Measurements from ENCODE around the gene CCER1.

DNA sequence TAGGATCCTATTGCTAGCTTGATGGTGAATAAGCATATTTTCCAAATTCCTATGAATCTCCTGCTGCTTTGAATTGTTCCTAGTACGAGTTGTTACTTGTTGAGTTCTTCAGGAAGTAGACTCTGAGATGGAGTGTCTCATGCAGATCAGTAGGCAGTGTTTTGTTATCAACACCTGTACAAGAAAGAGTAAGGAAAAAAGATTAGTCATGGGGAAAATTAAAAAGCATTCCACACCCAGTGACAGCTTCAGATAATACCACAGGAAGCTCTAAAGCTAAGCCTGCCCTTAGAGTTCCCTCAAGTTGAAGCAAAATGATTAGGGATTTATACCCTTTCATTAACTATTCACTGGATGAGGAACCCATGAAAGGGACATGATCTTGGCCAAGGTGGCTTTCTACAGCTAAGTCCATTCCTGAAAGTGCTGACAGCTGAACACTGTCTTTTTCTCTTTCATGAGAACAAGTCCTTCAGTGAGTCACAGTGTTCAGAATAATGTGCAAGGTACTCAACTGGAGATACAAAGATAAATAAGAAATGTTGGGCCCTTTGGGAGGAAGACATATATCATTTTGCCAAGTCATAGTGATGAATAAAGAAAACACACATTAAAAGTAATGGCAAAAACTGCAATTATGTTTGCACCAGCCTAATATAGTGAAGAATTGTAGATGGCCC lies 49.1 kb downstream of the CCER1 start:
- TF ChIP-seq, protein P1, sequence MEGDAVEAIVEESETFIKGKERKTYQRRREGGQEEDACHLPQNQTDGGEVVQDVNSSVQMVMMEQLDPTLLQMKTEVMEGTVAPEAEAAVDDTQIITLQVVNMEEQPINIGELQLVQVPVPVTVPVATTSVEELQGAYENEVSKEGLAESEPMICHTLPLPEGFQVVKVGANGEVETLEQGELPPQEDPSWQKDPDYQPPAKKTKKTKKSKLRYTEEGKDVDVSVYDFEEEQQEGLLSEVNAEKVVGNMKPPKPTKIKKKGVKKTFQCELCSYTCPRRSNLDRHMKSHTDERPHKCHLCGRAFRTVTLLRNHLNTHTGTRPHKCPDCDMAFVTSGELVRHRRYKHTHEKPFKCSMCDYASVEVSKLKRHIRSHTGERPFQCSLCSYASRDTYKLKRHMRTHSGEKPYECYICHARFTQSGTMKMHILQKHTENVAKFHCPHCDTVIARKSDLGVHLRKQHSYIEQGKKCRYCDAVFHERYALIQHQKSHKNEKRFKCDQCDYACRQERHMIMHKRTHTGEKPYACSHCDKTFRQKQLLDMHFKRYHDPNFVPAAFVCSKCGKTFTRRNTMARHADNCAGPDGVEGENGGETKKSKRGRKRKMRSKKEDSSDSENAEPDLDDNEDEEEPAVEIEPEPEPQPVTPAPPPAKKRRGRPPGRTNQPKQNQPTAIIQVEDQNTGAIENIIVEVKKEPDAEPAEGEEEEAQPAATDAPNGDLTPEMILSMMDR (conservative IDR thresholded peaks at IDR 0.05 in 1 of 2, IDR thresholded peaks at IDR 0.05 in 1 of 2; ENCODE audit: extremely low read depth in 1 of 2, insufficient read depth in 1 of 2, low read depth in 1 of 2, low read length in 2 of 2) = no peak
- no peak for TF ChIP-seq EZH2 (IDR thresholded peaks at IDR 0.05; ENCODE audit: borderline replicate concordance, low read length)

All from mammary epithelial cell (primary cell).